Parathyroid adenoma (tissue), 2 donors: ENCODE results near the gene IGFN1.

Experiments used
- H2AFZ ChIP-seq: fragments of 300-600 bp; sonication (generic); one replicate; pipeline ENCODE4 v1.7.0; 2017; ENCODE audit warnings: antibody characterized with exemption, mild to moderate bottlenecking
- H3K27ac ChIP-seq: fragments of 300-600 bp; sonication (generic); one replicate; pipeline ENCODE4 v1.7.0; 2017
- H3K27me3 ChIP-seq: fragments of 300-600 bp; sonication (generic); one replicate; pipeline ENCODE4 v1.7.0; 2017; ENCODE audit warnings: low read length; ENCODE audit not compliant: control insufficient read depth, insufficient read depth
- H3K36me3 ChIP-seq: fragments of 300-600 bp; sonication (generic); one replicate; pipeline ENCODE4 v1.7.0; 2017; ENCODE audit warnings: low read length; ENCODE audit not compliant: control insufficient read depth, insufficient read depth
- H3K4me1 ChIP-seq: fragments of 300-600 bp; sonication (generic); one replicate; pipeline ENCODE4 v1.7.0; 2017; ENCODE audit warnings: control low read depth
- H3K4me2 ChIP-seq: fragments of 300-600 bp; sonication (generic); one replicate; pipeline ENCODE4 v1.7.0; 2017; ENCODE audit warnings: low read length
- H3K4me3 ChIP-seq: fragments of 300-600 bp; sonication (generic); one replicate; pipeline ENCODE4 v1.7.0; 2017; ENCODE audit warnings: low read depth, low read length
- H3K79me2 ChIP-seq: fragments of 300-600 bp; sonication (generic); one replicate; pipeline ENCODE4 v1.7.0; 2017; ENCODE audit warnings: control low read depth
- H3K9ac ChIP-seq: fragments of 300-600 bp; sonication (generic); one replicate; pipeline ENCODE4 v1.7.0; 2017; ENCODE audit warnings: mild to moderate bottlenecking
- H3K9me3 ChIP-seq: fragments of 300-600 bp; sonication (generic); one replicate; pipeline ENCODE4 v1.7.0; 2017; ENCODE audit warnings: low read length; ENCODE audit not compliant: control insufficient read depth
- CTCF ChIP-seq: fragments of 300-600 bp; sonication (generic); IDR thresholded peaks from one replicate; pipeline ENCODE4 v1.7.0; 2017; ENCODE audit warnings: antibody characterized with exemption, mild to moderate bottlenecking
- donor health status: primary hyperparathyroidism.

The IGFN1 gene

GRCh38 chr1:201205036-201205435, 14.4 kb downstream of the IGFN1 start:
- Histone ChIP-seq H3K4me1 (no peaks in the 10 kb centered on the region), H2AFZ (no peak overlapping the region), H3K27me3 (no peaks in the 10 kb centered on the region), H3K79me2 (no peaks in the 10 kb centered on the region), H3K9me3 (no peaks in the 10 kb centered on the region), H3K4me2 (no peak overlapping the region), H3K27ac (no peak overlapping the region), H3K4me3 (no peak overlapping the region), H3K9ac (no peak overlapping the region), H3K36me3 (no peaks in the 10 kb centered on the region)
- no peak for TF ChIP-seq CTCF

GRCh38 chr1:201206176-201206575, 15.6 kb downstream of the IGFN1 start:
- Histone ChIP-seq H3K4me1 (no peaks in the 10 kb centered on the region), H3K36me3 (no peaks in the 10 kb centered on the region), H3K9me3 (no peaks in the 10 kb centered on the region), H3K79me2 (no peaks in the 10 kb centered on the region), H2AFZ (no peak overlapping the region), H3K27me3 (no peaks in the 10 kb centered on the region), H3K4me2 (no peak overlapping the region), H3K4me3 (no peak overlapping the region), H3K27ac (no peak overlapping the region), H3K9ac (no peak overlapping the region)
- TF ChIP-seq CTCF: no peak

GRCh38 chr1:201207046-201207445, 16.4 kb downstream of the IGFN1 start:
- no peak overlapping the region for H3K9ac ChIP-seq
- no peaks in the 10 kb centered on the region for H3K9me3 ChIP-seq
- H3K4me2 ChIP-seq: no peak overlapping the region
- no peaks in the 10 kb centered on the region for H3K79me2 ChIP-seq
- no peak overlapping the region for H2AFZ ChIP-seq
- no peaks in the 10 kb centered on the region for H3K36me3 ChIP-seq
- no peak for TF ChIP-seq CTCF
- no peaks in the 10 kb centered on the region for H3K27me3 ChIP-seq
- no peaks in the 10 kb centered on the region for H3K4me1 ChIP-seq
- H3K4me3 ChIP-seq: no peak overlapping the region
- H3K27ac ChIP-seq: no peak overlapping the region

GRCh38 chr1:201208236-201208635, 17.6 kb downstream of the IGFN1 start:
- Histone ChIP-seq H3K27ac (no peak overlapping the region), H3K9me3 (no peaks in the 10 kb centered on the region), H3K9ac (no peak overlapping the region)

More at GRCh38 chr1:201208236-201208635, 17.6 kb downstream of the IGFN1 start:
- TF ChIP-seq CTCF: no peak
- Histone ChIP-seq H3K36me3 (no peaks in the 10 kb centered on the region), H3K27me3 (no peaks in the 10 kb centered on the region), H2AFZ (no peak overlapping the region), H3K4me3 (no peak overlapping the region), H3K4me1 (no peaks in the 10 kb centered on the region), H3K79me2 (no peaks in the 10 kb centered on the region), H3K4me2 (no peak overlapping the region)
